Brain microvascular endothelial cell (primary cell): Measurements from ENCODE around the gene F2RL3.

Source experiments
- DNase-seq: peaks from one replicate; pipeline ENCODE4 v3.0.0-alpha.2; 2020
- H3K27ac ChIP-seq: fragments of 250-450 bp; sonication (Bioruptor Pico); 2 replicates; pipeline ENCODE4 v1.5.1; 2020; ENCODE audit warnings: mild to moderate bottlenecking, moderate library complexity
- H3K27me3 ChIP-seq: fragments of 250-450 bp; sonication (Bioruptor Pico); replicated peaks from 2 replicates; pipeline ENCODE4 v1.5.1; 2020; ENCODE audit warnings: mild to moderate bottlenecking
- H3K36me3 ChIP-seq: fragments of 250-450 bp; sonication (Bioruptor Pico); replicated peaks from 2 replicates; pipeline ENCODE4 v1.5.1; 2020; ENCODE audit warnings: mild to moderate bottlenecking
- H3K4me3 ChIP-seq: 2 replicates; pipeline ENCODE4 v1.5.1; 2011; ENCODE audit warnings: low read depth, mild to moderate bottlenecking, control low read depth, low read length, moderate library complexity
- CTCF ChIP-seq: IDR thresholded peaks from 2 replicates; pipeline ENCODE4 v1.5.1; 2011; ENCODE audit warnings: low read depth, mild to moderate bottlenecking, moderate library complexity, low read length, control low read depth, inconsistent platforms; ENCODE audit errors: missing control alignments
- in situ Hi-C: cut with HindIII; loops from 2 replicates; pipeline ENCODE4 v1.10.0; 2017; ENCODE audit warnings: low sequenced_read_pairs, low pct_ligation_motif_present

Gene F2RL3

GRCh38 chr19:16892868-16893685 lies 4.3 kb downstream of the F2RL3 start:
- H3K27me3 ChIP-seq = no peaks in the 10 kb centered on the region
- H3K36me3 ChIP-seq = no peaks in the 10 kb centered on the region
- in situ Hi-C loops = no loop called here
- no peak overlapping the region for H3K4me3 ChIP-seq
- no peak for DNase-seq
- H3K27ac ChIP-seq = no peak overlapping the region
- no peak for TF ChIP-seq CTCF

GRCh38 chr19:16893686-16893989 lies 4.8 kb downstream of the F2RL3 start:
- in situ Hi-C loops = no loop called here
- H3K27ac ChIP-seq = no peak overlapping the region
- TF ChIP-seq CTCF = no peak
- no peak for DNase-seq
- H3K36me3 ChIP-seq = no peaks in the 10 kb centered on the region
- no peak overlapping the region for H3K4me3 ChIP-seq
- H3K27me3 ChIP-seq = no peaks in the 10 kb centered on the region

- H3K4me3 ChIP-seq = no peak overlapping the region
- TF ChIP-seq CTCF = no peak
- no peaks in the 10 kb centered on the region for H3K36me3 ChIP-seq
- no peaks in the 10 kb centered on the region for H3K27me3 ChIP-seq
- no peak for DNase-seq
- H3K27ac ChIP-seq = no peak overlapping the region
- in situ Hi-C loops = no loop called here
Measured at GRCh38 chr19:16894080-16894479, 5.3 kb downstream of the F2RL3 start.

GRCh38 chr19:16895467-16896145 lies 6.8 kb downstream of the F2RL3 start:
- Histone ChIP-seq H3K4me3 (no peak overlapping the region), H3K36me3 (no peaks in the 10 kb centered on the region), H3K27me3 (no peaks in the 10 kb centered on the region), H3K27ac (no peak overlapping the region)
- in situ Hi-C loops = no loop called here
- no peak for TF ChIP-seq CTCF
- DNase-seq = no peak

- DNase-seq = no peak
- no peaks in the 10 kb centered on the region for H3K27me3 ChIP-seq
- in situ Hi-C loops = no loop called here
- H3K36me3 ChIP-seq = no peaks in the 10 kb centered on the region
- TF ChIP-seq CTCF = no peak
- H3K27ac ChIP-seq = no peak overlapping the region
- H3K4me3 ChIP-seq = peak overlapping the region; percentile 43
Measured at GRCh38 chr19:16896146-16897028, 7.6 kb downstream of the F2RL3 start.
